ENCODE measurements around the gene PHLDA3. TPM values are rescaled to one million over a fixed set of nuclear protein-coding genes. Genes with fewer than 3 reads are reported as not detected.

Gene PHLDA3
- total RNA-seq, 1 donor from 2014 or later, result 1.9 TPM

- H2AFZ ChIP-seq (replicated peaks), result peak overlapping the region; percentile 40
- H3K4me1 ChIP-seq, result peaks cover 21% of the 10 kb centered on the region
- Mint-ChIP-seq H3K4me1 (peaks cover 47% of the 10 kb centered on the region), H3K27ac (peak overlapping the region; percentile 76), H3K36me3 (no peaks in the 10 kb centered on the region), H3K27me3 (ENCODE audit: insufficient read depth, low read depth) (peaks cover 11% of the 10 kb centered on the region), H3K4me3 (no peak overlapping the region), H3K9me3 (no peaks in the 10 kb centered on the region)
- H3K27me3 ChIP-seq, result no peaks in the 10 kb centered on the region
- H3K4me3 ChIP-seq, result no peak overlapping the region
- no peaks in the 10 kb centered on the region for H3K79me2 ChIP-seq (ENCODE audit: low read depth)
- peak; percentile 40 for DNase-seq (ENCODE audit: low spot score)
- no peak overlapping the region for H3K9ac ChIP-seq
- no peaks in the 10 kb centered on the region for H3K36me3 ChIP-seq
- H4K20me1 ChIP-seq (ENCODE audit: low read depth), result no peaks in the 10 kb centered on the region
- peak overlapping the region; percentile 11 for H3K4me2 ChIP-seq
- no peak for TF ChIP-seq EZH2phosphoT487 (IDR thresholded peaks at IDR 0.05)
- TF ChIP-seq CTCF (IDR thresholded peaks at IDR 0.05), result no peak
- no peak for TF ChIP-seq EZH2 (IDR thresholded peaks at IDR 0.05)
- H3F3A ChIP-seq (ENCODE audit: low read depth), result peaks cover 9% of the 10 kb centered on the region
- H3K27ac ChIP-seq, result no peak overlapping the region
- H3K9me3 ChIP-seq (ENCODE audit: low read depth), result no peaks in the 10 kb centered on the region
Measured at GRCh38 chr1:201450721-201451291, 18.2 kb downstream of the PHLDA3 start.

- Histone ChIP-seq H3K4me1 (peaks cover 21% of the 10 kb centered on the region), H2AFZ (replicated peaks) (peak overlapping the region; percentile 27), H4K20me1 (ENCODE audit: low read depth) (no peaks in the 10 kb centered on the region), H3K4me3 (no peak overlapping the region), H3K79me2 (ENCODE audit: low read depth) (no peaks in the 10 kb centered on the region), H3K4me2 (peak overlapping the region; percentile 18), H3K36me3 (no peaks in the 10 kb centered on the region), H3K9ac (no peak overlapping the region), H3K27me3 (no peaks in the 10 kb centered on the region), H3K27ac (no peak overlapping the region), H3K9me3 (ENCODE audit: low read depth) (no peaks in the 10 kb centered on the region), H3F3A (ENCODE audit: low read depth) (peaks cover 9% of the 10 kb centered on the region)
- Mint-ChIP-seq H3K9me3 (no peaks in the 10 kb centered on the region), H3K36me3 (no peaks in the 10 kb centered on the region), H3K4me1 (peaks cover 36% of the 10 kb centered on the region), H3K27ac (no peak overlapping the region), H3K4me3 (no peak overlapping the region), H3K27me3 (ENCODE audit: insufficient read depth, low read depth) (peaks cover 7% of the 10 kb centered on the region)
- DNase-seq (ENCODE audit: low spot score), result no peak
- TF ChIP-seq EZH2phosphoT487 (IDR thresholded peaks at IDR 0.05) (no peak), CTCF (IDR thresholded peaks at IDR 0.05) (no peak), EZH2 (IDR thresholded peaks at IDR 0.05) (no peak)
Measured at GRCh38 chr1:201448990-201449389, 20.0 kb downstream of the PHLDA3 start.

- no peaks in the 10 kb centered on the region for H3K79me2 ChIP-seq (ENCODE audit: low read depth)
- H3K9me3 ChIP-seq (ENCODE audit: low read depth), result no peaks in the 10 kb centered on the region
- peaks cover 9% of the 10 kb centered on the region for H3F3A ChIP-seq (ENCODE audit: low read depth)
- H3K27ac Mint-ChIP-seq, result no peak overlapping the region
- H2AFZ ChIP-seq (replicated peaks), result no peak overlapping the region
- H3K27ac ChIP-seq, result no peak overlapping the region
- peak overlapping the region; percentile 18 for H3K4me2 ChIP-seq
- H3K4me1 Mint-ChIP-seq, result peaks cover 38% of the 10 kb centered on the region
- H3K27me3 ChIP-seq, result no peaks in the 10 kb centered on the region
- H3K9ac ChIP-seq, result no peak overlapping the region
- H4K20me1 ChIP-seq (ENCODE audit: low read depth), result no peaks in the 10 kb centered on the region
- H3K36me3 ChIP-seq, result no peaks in the 10 kb centered on the region
- H3K4me1 ChIP-seq, result peaks cover 21% of the 10 kb centered on the region
- H3K27me3 Mint-ChIP-seq (ENCODE audit: insufficient read depth, low read depth), result peaks cover 6% of the 10 kb centered on the region
- H3K9me3 Mint-ChIP-seq, result no peaks in the 10 kb centered on the region
- H3K4me3 ChIP-seq, result no peak overlapping the region
- peak; percentile 88 for DNase-seq (ENCODE audit: low spot score)
- H3K36me3 Mint-ChIP-seq, result no peaks in the 10 kb centered on the region
- TF ChIP-seq EZH2phosphoT487 (IDR thresholded peaks at IDR 0.05) (no peak), CTCF (IDR thresholded peaks at IDR 0.05) (peak; percentile 85), EZH2 (IDR thresholded peaks at IDR 0.05) (no peak)
- H3K4me3 Mint-ChIP-seq, result no peak overlapping the region
Measured at GRCh38 chr1:201447903-201448871, 20.8 kb downstream of the PHLDA3 start.

All from neural progenitor cell (in vitro differentiated cells).